MV-4-11 (cell line): ENCODE measurements around the gene SLC24A3.

ENCODE experiments used
- DNase-seq: peaks from one replicate; lab custom pipeline; 2025; lab: John Stamatoyannopoulos, UW

The SLC24A3 gene

GRCh38 chr20:19598117-19598850 is 385.8 kb downstream of the SLC24A3 start:
- no peak for DNase-seq

GRCh38 chr20:19599200-19599599 is 386.8 kb downstream of the SLC24A3 start:
- no peak for DNase-seq

GRCh38 chr20:19600042-19600441 is 387.6 kb downstream of the SLC24A3 start:
- DNase-seq = no peak

GRCh38 chr20:19601126-19601810 is 388.8 kb downstream of the SLC24A3 start:
- DNase-seq = no peak

GRCh38 chr20:19602675-19603375 is 390.4 kb downstream of the SLC24A3 start:
- no peak for DNase-seq

GRCh38 chr20:19603376-19603750 is 390.9 kb downstream of the SLC24A3 start:
- no peak for DNase-seq

- DNase-seq = no peak
Measured at GRCh38 chr20:19605786-19606485, 393.5 kb downstream of the SLC24A3 start.

GRCh38 chr20:19609642-19610223 is 397.3 kb downstream of the SLC24A3 start:
- no peak for DNase-seq

- DNase-seq = no peak
Measured at GRCh38 chr20:19615629-19616028, 403.2 kb downstream of the SLC24A3 start.

GRCh38 chr20:19616081-19616480 is 403.6 kb downstream of the SLC24A3 start:
- DNase-seq = no peak

- no peak for DNase-seq
Measured at GRCh38 chr20:19616620-19617019, 404.2 kb downstream of the SLC24A3 start.

GRCh38 chr20:19617256-19617655 is 404.8 kb downstream of the SLC24A3 start:
- DNase-seq = no peak

- DNase-seq = no peak
Measured at GRCh38 chr20:19618711-19619110, 406.3 kb downstream of the SLC24A3 start.

GRCh38 chr20:19619904-19620430 is 407.5 kb downstream of the SLC24A3 start:
- no peak for DNase-seq

GRCh38 chr20:19620446-19620845 is 408.0 kb downstream of the SLC24A3 start:
- DNase-seq = peak; percentile 27

GRCh38 chr20:19621072-19621471 is 408.6 kb downstream of the SLC24A3 start:
- peak; percentile 77 for DNase-seq

- DNase-seq = peak; percentile 27
Measured at GRCh38 chr20:19624221-19624965, 412.0 kb downstream of the SLC24A3 start.

- DNase-seq = no peak
Measured at GRCh38 chr20:19625426-19625825, 413.0 kb downstream of the SLC24A3 start.

GRCh38 chr20:19626896-19627295 is 414.5 kb downstream of the SLC24A3 start:
- no peak for DNase-seq

- DNase-seq = peak; percentile 56
Measured at GRCh38 chr20:19628570-19629134, 416.2 kb downstream of the SLC24A3 start.

GRCh38 chr20:19631410-19631809 is 419.0 kb downstream of the SLC24A3 start:
- no peak for DNase-seq
